ENCODE measurements around the gene TRMT2B.
"Not testable (repeated sequence)": the region's sequence is repeated elsewhere in the genome, so short reads cannot be mapped to it uniquely, and the experiment has no call there.

TRMT2B gene, protein sequence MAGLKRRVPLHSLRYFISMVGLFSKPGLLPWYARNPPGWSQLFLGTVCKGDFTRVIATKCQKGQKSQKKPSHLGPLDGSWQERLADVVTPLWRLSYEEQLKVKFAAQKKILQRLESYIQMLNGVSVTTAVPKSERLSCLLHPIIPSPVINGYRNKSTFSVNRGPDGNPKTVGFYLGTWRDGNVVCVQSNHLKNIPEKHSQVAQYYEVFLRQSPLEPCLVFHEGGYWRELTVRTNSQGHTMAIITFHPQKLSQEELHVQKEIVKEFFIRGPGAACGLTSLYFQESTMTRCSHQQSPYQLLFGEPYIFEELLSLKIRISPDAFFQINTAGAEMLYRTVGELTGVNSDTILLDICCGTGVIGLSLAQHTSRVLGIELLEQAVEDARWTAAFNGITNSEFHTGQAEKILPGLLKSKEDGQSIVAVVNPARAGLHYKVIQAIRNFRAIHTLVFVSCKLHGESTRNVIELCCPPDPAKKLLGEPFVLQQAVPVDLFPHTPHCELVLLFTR

GRCh38 chrX:101051549-101052302, at the start of gene TRMT2B:
Gene TRMT2B (minus strand): TSS chrX:101052111. CDS start chrX:101042289, 9,822 bp downstream.
- peak; percentile 77 for DNase-seq

- peak; percentile 77 for DNase-seq
Measured at GRCh38 chrX:101097546-101098453, 45.9 kb upstream of the TRMT2B start, which contains the start of gene CENPI. Gene CENPI (plus strand): TSS chrX:101098204. CDS start chrX:101101071, 2,867 bp downstream.

GRCh38 chrX:101091817-101092216, 39.9 kb upstream of the TRMT2B start:
- no peak for DNase-seq

- no peak for DNase-seq
Measured at GRCh38 chrX:101081231-101081630, 29.3 kb upstream of the TRMT2B start.

DNA sequence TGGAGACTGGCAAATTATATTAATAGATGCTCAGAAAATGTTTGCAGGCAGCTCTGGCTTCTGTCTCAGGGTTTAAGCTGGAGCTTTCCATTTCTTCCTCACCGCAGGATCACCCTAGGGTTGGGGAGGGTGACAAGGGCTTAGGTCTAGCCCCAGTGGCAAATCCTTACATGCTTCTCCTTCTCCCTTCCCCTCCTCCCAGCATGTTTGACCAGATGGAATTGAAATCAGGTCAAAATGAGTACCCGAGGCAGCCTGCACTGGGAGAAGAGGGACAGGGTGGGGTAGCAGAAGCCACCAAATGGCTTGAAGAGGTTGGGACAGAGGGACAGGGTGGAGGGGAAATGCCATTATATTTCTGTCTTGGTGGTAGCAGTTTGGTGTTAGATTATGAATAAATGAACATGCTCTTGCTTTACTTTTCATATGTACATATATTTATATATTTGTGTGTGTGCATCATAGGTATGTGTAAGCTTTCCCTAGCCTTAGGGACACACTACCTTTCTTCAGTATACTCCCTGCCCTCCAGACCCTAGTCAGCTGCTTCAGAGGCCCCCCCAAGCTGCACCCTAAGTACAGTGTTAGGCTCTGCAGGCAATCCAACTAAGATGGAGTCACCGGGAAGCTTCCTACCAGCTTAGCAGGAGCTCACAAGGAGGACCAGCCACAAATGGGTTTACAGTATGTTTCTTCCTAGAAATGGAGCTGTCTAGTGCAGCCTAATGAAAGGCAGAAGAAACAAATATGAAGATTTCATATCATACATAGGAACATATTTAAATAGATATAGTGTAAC, 28.6 kb upstream of the TRMT2B start:
- DNase-seq: no peak

DNA sequence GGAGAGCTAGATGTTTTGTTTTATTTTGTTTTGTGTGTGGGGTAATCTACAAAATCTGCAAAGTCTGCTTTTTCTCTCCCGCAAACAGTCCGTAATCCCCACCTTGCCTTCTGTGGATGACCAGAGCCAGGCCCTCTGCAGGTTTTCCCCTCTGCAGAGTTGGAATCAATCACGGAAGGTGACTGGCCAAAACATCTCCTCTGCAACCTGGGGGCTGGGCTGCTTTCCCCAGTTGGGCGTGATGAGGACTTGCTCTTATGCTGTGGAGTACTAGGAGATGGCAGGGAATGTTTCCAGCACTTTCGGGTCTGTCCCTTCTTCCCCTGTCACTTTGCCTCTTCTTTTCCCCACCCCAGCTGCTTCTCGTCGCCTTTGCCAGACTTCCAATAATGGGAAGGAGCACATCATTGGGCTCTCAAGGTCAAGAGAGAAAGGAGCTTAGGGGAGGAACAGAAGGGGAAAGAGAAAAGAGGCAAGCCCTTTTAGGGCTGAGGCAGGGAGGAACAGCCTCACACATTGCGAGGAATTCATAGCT, 27.9 kb upstream of the TRMT2B start:
- DNase-seq: no peak

- no peak for DNase-seq
Measured at GRCh38 chrX:101078716-101079598, 27.0 kb upstream of the TRMT2B start, which contains the start of gene TMEM35A. Gene TMEM35A (plus strand): TSS chrX:101078879. CDS start chrX:101079003, 124 bp downstream.

- DNase-seq: no peak
Measured at GRCh38 chrX:101071582-101071981, 19.7 kb upstream of the TRMT2B start.

DNA sequence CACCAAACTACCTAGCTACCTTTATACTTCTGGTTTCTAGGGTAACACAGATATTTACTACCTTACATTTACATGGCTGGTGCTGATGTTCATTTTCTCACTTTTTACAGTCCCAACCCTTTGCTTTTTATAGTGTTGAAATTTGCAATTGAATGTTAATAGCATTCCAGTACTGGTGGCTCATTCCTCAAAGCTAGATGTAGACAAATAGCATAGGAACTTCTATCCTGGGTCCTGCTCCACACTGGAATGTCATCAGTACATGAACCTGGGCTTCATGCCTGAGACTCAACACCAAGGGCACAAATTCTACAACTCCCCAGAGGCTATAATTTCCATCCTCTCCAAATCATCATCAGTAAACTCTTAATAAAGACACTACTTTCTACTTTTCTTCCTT, 10.3 kb upstream of the TRMT2B start:
- no peak for DNase-seq

DNA sequence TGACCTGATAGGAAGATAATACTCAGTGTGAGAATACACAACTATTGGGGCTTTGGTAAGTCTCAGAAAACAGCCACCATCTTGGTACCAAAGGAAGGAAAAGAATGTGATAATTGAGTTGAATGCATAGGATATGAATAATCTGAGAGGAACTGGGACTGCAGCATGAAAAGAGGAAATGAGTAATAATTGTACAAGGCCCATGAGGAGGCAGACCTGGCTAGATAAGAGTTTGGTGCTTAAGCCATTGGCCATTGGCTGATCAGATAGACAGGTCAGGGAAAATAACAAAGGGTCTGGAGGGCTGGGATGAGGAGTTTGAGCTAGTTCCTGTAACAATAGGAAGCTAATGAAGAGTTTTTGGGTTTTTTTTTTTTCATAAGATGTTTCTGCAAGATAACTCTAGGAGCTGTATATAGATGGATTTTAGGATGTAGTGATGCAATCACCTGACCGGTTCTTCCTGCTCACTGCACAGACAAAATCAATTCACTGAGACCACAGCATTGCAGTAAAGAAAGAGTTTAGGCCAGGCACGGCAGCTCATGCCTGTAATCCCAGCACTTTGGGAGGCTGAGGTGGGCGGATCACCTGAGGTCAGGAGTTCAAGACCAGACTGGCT, 5.3 kb upstream of the TRMT2B start:
- peak; percentile 70 for DNase-seq

- DNase-seq: peak; percentile 20
Measured at GRCh38 chrX:101056551-101056950, 4.6 kb upstream of the TRMT2B start.

DNA sequence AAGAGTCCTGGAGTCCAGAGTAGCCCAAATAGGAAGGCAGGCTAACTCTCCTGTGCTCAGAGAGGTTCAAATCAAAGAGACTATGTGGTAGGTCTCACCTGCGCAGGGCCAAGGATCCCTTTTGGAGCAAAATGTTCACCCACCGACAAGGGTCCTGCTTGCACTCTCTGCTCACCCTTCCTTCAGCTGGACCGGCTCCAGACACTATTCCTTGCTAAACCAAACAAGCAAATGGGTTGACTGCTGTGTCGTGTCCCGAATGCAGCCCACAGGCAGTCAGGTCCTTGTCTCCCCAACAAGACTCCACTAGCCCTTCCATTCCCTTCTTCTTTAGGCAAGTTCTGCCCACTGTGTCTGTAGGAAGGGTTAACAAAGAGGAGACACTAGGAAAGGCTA, 760 bp downstream of the TRMT2B start:
- DNase-seq: no peak

- no peak for DNase-seq
Measured at GRCh38 chrX:101040197-101040596, 11.7 kb downstream of the TRMT2B start.

DNA sequence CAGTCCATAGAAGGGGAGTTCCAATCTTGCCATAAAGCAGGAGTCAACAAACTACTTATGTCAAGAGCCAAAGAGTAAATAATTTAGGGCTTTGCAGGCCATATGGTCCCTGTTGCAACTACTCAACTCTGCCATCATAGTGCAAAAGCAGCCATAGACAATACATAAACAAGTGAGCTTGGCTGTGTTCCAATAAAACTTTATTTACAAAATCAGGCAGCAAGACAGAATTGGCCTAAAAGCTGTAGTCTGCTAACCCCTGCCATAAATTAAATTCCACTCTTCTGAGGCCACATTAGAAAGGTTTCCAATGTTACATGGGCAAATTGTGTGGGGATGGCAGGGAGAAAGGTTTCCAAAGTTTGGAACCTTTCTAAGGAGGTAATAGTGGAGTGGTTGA, 14.7 kb downstream of the TRMT2B start:
- DNase-seq: no peak

GRCh38 chrX:101029665-101030064, 22.2 kb downstream of the TRMT2B start:
- DNase-seq: no peak

- no peak for DNase-seq
Measured at GRCh38 chrX:101028562-101028961, 23.3 kb downstream of the TRMT2B start.

DNA sequence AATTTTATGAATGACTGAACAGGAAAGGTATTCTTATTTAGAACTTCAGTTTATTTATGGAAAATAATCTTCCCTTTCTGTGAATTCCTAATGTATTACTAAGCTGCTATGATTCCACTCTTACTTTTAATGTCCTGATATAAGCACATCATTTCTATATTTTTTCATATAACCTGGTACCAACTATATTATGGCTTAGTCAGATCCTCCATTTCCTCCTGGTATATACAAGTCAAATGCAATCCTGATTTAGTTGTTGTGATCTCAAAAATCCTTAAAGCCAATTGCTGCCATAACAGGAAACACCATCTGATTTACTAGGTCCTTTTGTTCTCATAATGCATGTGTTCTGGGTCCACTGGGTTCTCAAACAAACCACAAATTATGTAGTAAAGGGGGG, 26.8 kb downstream of the TRMT2B start:
- DNase-seq: no peak

DNA sequence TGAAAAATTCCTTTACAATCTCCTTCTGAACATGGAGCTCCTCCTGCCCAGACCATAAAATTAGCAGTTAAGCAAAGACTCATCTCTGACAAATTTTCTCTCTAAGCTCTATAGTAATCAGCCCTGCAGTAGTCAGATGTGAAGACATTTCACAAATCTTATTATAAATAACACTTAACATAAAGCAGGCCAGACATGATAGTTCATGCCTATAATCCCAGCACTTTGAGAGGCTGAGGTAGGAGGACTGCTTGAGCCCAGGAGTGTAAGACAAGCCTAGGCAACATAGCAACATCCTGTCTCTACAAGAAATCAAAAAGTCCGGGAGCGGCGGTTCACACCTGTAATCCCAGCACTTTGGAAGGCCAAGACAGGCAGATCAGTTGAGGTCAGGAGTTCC, 29.9 kb downstream of the TRMT2B start:
- no peak for DNase-seq

GRCh38 chrX:101012031-101012430, 39.9 kb downstream of the TRMT2B start:
- DNase-seq: not testable (repeated sequence)

DNA sequence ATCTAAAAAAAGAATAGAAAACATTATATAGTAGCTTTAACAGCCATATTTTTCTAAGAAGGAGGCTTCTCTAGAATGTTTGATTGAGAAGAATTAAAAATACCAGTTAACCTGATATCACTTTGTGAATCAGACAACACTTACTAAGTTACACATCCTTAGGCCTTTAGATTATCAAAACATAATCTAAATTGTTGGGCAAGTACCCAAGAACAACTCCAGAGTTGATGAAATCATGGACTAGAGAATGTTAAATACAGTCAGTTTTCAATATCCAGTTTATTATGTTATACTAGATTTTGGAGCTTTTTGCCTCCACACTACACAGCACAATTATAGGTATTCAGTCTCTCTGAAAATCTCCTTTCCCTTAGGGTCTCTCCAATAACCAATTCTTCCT, 42.8 kb downstream of the TRMT2B start:
- no peak for DNase-seq

All from NCI-H226 (cell line).